ENCODE data around the gene BCAS1. TPM values are rescaled to one million over a fixed set of nuclear protein-coding genes. Genes with fewer than 3 reads are reported as not detected.

BCAS1 gene
- total RNA-seq, 1 donor from 2014 or later: not detected

GRCh38 chr20:54115172-54115854 lies 44.9 kb upstream of the BCAS1 start:
- TF ChIP-seq, protein P1, sequence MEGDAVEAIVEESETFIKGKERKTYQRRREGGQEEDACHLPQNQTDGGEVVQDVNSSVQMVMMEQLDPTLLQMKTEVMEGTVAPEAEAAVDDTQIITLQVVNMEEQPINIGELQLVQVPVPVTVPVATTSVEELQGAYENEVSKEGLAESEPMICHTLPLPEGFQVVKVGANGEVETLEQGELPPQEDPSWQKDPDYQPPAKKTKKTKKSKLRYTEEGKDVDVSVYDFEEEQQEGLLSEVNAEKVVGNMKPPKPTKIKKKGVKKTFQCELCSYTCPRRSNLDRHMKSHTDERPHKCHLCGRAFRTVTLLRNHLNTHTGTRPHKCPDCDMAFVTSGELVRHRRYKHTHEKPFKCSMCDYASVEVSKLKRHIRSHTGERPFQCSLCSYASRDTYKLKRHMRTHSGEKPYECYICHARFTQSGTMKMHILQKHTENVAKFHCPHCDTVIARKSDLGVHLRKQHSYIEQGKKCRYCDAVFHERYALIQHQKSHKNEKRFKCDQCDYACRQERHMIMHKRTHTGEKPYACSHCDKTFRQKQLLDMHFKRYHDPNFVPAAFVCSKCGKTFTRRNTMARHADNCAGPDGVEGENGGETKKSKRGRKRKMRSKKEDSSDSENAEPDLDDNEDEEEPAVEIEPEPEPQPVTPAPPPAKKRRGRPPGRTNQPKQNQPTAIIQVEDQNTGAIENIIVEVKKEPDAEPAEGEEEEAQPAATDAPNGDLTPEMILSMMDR (IDR thresholded peaks at IDR 0.05): no peak
- Mint-ChIP-seq H3K27me3 (ENCODE audit: unreplicated experiment) (peaks cover 10% of the 10 kb centered on the region), H3K4me1 (ENCODE audit: unreplicated experiment) (no peaks in the 10 kb centered on the region), H3K9me3 (ENCODE audit: unreplicated experiment) (no peaks in the 10 kb centered on the region), H3K27ac (ENCODE audit: unreplicated experiment) (no peak overlapping the region), H3K36me3 (ENCODE audit: unreplicated experiment) (no peaks in the 10 kb centered on the region), H3K4me3 (ENCODE audit: unreplicated experiment) (no peak overlapping the region)
- DNase-seq (ENCODE audit: extremely low spot score, unreplicated experiment): no peak

GRCh38 chr20:54114109-54114508 lies 43.7 kb upstream of the BCAS1 start:
- Mint-ChIP-seq H3K27ac (ENCODE audit: unreplicated experiment) (no peak overlapping the region), H3K27me3 (ENCODE audit: unreplicated experiment) (peaks cover 9% of the 10 kb centered on the region), H3K9me3 (ENCODE audit: unreplicated experiment) (no peaks in the 10 kb centered on the region), H3K4me1 (ENCODE audit: unreplicated experiment) (no peaks in the 10 kb centered on the region), H3K4me3 (ENCODE audit: unreplicated experiment) (no peak overlapping the region), H3K36me3 (ENCODE audit: unreplicated experiment) (no peaks in the 10 kb centered on the region)
- DNase-seq (ENCODE audit: extremely low spot score, unreplicated experiment): no peak
- TF ChIP-seq, protein P1 (IDR thresholded peaks at IDR 0.05): no peak

GRCh38 chr20:54113566-54113965 lies 43.2 kb upstream of the BCAS1 start:
- no peaks in the 10 kb centered on the region for H3K9me3 Mint-ChIP-seq (ENCODE audit: unreplicated experiment)
- no peak overlapping the region for H3K27ac Mint-ChIP-seq (ENCODE audit: unreplicated experiment)
- H3K27me3 Mint-ChIP-seq (ENCODE audit: unreplicated experiment): peaks cover 9% of the 10 kb centered on the region

DNA sequence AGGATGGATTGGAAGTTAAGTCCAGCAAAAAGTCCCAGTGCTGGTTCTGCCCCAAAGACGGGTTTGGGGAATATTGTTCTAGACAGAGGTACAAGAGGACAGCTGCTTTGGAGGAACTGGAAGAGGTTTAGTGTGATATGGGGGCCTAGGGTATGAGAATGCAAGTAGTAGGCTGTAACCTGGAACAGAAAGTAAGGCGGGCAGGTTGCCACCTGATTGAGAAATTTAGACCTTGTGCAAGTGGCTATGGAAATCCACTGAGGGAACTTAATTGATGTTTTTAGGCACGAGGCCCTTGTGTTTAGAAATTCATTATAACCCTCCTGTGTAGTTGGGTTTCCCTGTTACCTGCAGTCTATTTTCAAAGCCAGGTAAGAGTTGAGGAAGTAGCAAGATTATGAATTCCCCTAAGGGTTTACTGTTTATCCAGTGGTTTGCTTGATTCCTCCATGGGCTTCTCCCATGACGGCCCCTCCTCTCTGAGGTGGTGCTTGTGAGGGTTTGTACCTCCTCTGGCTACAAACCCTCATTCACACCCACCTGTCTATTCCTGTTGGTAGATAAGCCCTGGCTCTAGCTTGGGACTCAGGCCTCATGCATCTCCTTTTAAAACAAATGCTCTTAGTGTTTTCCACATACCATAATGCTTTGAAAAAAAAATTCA lies 42.0 kb upstream of the BCAS1 start:
- Mint-ChIP-seq H3K9me3 (ENCODE audit: unreplicated experiment) (no peaks in the 10 kb centered on the region), H3K4me1 (ENCODE audit: unreplicated experiment) (no peaks in the 10 kb centered on the region), H3K36me3 (ENCODE audit: unreplicated experiment) (no peaks in the 10 kb centered on the region), H3K27me3 (ENCODE audit: unreplicated experiment) (peaks cover 9% of the 10 kb centered on the region), H3K4me3 (ENCODE audit: unreplicated experiment) (no peak overlapping the region), H3K27ac (ENCODE audit: unreplicated experiment) (no peak overlapping the region)
- TF ChIP-seq, protein P1 (IDR thresholded peaks at IDR 0.05): no peak
- no peak for DNase-seq (ENCODE audit: extremely low spot score, unreplicated experiment)

More at GRCh38 chr20:54113566-54113965, 43.2 kb upstream of the BCAS1 start:
- Mint-ChIP-seq H3K4me3 (ENCODE audit: unreplicated experiment) (no peak overlapping the region), H3K4me1 (ENCODE audit: unreplicated experiment) (no peaks in the 10 kb centered on the region), H3K36me3 (ENCODE audit: unreplicated experiment) (no peaks in the 10 kb centered on the region)
- TF ChIP-seq, protein P1 (IDR thresholded peaks at IDR 0.05): no peak
- no peak for DNase-seq (ENCODE audit: extremely low spot score, unreplicated experiment)

DNA sequence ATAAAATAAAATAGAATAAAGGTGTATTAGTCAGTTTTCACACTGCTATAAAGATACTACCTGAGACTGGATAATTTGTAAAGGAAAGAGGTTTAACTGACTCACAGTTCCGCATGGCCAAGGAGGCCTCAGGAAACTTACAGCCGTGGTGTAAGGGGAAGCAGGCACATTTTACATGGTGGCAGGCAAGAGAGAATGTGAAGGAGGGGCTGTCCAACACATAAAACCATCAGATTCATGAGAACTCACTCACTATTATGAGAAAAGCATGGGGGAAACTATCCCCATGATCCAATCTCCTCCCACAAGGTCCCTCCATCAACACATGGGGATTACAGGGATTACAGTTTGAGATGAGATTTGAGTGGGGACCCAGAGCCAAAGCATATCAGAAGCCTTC lies 41.1 kb upstream of the BCAS1 start:
- H3K27me3 Mint-ChIP-seq (ENCODE audit: unreplicated experiment): peaks cover 12% of the 10 kb centered on the region
- H3K9me3 Mint-ChIP-seq (ENCODE audit: unreplicated experiment): no peaks in the 10 kb centered on the region
- H3K4me1 Mint-ChIP-seq (ENCODE audit: unreplicated experiment): no peaks in the 10 kb centered on the region
- no peaks in the 10 kb centered on the region for H3K36me3 Mint-ChIP-seq (ENCODE audit: unreplicated experiment)
- no peak for DNase-seq (ENCODE audit: extremely low spot score, unreplicated experiment)
- TF ChIP-seq, protein P1 (IDR thresholded peaks at IDR 0.05): no peak
- H3K27ac Mint-ChIP-seq (ENCODE audit: unreplicated experiment): no peak overlapping the region
- no peak overlapping the region for H3K4me3 Mint-ChIP-seq (ENCODE audit: unreplicated experiment)

All from osteocyte (in vitro differentiated cells).